Inflammatory macrophage (primary cell): ENCODE measurements around the gene ELMO1.

ENCODE experiments used
- DNase-seq, 2 donors: peaks; one replicate each; pipeline ENCODE4 v3.0.0-alpha.2; 2020 to 2022

Gene ELMO1

GRCh38 chr7:37367010-37367409 lies 81.7 kb downstream of the ELMO1 start:
- DNase-seq = no peak

DNA sequence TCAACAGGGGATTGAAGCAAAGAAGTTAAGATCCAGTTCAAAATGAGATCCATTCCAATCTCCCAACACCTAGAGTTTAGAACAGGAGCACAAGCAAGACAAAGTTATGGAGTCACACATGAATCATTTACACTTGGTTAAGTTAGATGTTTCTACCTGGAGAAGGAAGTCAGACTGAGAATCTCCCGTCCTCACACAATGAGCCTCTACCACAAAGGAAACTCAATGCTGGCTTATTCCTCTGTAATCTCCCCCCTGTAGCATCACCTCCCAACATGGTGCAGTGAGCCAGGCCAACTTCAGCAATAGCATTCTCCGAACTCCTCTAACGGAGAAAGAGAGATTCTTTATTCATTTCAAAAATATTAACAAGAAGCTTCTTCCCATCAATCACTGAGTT lies 82.2 kb downstream of the ELMO1 start:
- DNase-seq = no peak

GRCh38 chr7:37365405-37365804 lies 83.3 kb downstream of the ELMO1 start:
- no peak for DNase-seq

GRCh38 chr7:37364856-37365255 lies 83.8 kb downstream of the ELMO1 start:
- no peak for DNase-seq

DNA sequence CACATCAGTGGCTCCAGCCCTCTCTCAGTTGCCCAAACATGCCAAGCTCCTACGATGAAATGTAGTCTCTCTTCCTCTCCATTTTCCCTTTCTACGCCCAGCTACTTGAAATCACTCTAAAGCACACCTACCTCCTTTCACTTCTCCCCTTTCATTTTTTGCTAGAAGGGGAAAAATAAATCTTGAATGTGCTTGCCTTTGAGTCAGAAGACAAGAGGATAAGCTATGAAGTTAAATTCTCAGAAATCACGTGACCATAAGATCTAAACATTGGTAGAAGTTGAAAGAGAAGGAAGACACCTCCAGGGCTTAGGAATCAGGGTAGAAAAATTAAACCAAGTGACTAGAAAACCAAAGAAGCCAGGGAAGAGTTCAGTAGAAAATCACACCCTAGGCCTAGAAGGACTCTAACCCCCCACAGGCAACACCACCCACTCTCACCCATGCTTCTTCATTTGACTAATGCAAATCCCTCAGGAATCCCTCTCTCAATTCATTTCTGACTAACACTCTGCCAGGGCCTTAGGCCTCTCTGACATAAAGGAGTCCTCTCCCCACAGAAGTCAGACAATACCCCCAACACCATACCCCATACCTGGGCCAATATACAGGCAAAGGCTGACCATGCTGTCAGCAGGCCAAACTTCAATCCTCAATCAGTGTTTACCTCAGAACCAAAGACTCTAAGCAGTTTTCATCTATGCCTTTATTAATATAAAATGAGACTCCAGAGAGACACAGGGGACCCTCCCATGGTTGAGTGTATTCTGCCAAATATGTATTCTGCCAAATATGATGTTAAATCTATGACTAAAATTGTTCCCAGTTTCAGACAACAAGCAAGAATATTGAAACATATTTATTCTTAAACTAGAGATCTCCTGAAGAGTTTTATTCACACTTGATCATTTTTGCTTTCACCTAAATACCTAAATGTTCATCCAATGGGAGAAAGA lies 84.8 kb downstream of the ELMO1 start:
- DNase-seq = no peak

DNA sequence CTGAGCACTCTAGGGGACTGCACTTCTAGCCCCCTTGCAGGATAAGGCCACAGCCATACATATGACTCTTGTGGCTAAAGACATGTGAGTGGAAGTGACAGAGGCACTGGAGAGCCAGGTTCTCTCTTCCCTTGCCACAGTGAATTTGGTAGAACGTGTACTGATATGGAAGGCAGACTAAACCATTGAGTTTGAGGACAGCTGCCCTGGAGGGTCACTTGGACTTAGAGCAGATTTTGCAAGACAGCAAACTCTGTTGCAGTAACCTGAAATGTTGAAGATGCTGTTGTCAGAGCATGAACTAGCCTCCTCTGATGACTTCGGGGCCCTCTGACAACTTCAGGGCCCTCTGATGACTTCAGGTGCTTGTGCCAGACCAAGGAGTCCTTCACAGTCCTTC lies 85.9 kb downstream of the ELMO1 start:
- DNase-seq = no peak

DNA sequence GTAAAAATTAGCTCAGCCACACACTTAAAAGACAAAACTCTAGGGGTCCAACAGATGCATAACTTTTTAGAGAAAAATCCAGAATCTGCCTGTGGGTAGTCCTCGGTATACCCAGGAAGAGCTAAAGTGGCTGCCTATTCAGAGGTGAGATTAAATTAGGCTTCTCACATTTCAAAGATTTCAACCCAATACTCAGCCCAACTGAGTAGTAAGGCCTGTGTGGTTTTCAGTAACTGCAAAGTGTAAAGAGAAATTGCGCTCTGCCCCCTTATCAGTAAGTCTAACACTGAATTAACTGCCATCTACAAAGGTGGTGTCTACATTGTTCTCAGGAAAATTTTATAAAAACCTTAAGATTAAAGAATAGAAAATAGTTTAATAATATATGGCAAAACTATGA lies 88.2 kb downstream of the ELMO1 start:
- DNase-seq = no peak

DNA sequence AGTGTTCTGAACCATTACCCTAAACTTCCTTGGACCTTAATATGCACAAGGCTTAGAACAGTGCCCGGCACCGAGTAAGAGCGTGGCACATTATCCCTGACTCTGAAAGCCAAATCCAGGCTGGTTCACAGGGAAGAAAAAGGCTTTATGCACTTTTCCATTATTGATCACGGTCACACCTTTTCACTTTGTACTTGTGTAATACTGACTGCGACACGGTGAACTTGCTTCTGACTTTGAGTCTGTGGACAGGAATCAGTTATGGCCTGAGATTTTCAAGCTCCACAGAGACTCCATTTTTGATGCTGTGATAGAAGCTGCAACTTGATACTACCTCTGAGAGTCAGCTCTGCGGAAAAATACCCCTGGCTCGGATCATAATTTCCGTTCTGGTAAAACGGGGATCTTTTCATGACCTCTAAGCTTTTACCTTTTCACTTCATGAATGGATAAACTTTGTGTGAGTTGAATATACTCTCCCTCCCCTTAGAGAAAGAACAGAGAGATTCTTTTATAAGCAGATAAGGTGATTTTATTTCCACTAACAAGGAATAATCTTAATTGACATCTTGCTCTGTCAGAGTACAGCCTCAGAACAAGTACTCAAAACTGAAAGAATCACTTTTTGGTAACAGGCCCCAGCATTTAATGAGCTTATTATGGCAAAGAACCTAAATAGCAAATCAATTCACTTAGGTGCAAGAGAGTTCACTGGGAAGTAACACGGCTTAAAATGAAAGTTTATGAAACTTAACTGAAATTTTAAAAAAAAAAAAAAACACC lies 88.8 kb downstream of the ELMO1 start:
- no peak for DNase-seq

DNA sequence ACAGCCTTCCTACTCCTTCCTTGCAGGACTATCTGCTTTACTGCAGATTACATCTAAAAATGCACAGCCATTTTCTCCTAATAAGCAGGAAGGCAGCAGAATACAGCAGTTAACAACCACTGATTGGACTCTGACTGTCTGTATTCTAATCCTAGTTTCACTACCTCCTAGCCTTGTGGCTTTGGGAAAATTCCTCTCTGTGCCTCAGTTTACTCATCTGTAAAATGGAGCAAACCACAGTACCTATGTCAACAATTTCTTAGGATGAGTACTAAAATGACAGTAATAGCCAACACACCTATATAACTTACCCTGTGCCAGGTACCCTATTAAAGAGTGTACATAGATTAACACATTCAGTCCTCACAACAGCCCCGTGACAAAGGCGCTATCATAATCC lies 89.5 kb downstream of the ELMO1 start:
- no peak for DNase-seq

DNA sequence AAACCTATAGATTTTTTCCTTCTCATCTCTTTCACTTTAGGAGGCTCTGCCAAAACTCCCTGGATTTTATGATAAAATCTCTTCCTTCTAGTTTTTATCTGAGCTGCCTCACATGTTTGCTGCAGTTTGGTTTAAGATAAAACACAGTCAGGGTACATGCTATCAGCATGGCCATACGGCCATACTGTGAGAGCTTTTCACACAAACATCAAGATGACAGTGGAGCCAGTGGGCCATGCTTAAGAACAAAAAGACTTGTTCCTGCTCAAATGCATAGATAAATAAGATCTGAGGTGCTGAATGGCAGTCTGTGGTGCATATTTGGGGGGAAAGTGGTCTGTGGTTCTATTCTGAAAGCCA lies 91.0 kb downstream of the ELMO1 start:
- DNase-seq = no peak

- DNase-seq = no peak
These were observed 91.6 kb downstream of the ELMO1 start for GRCh38 chr7:37356911-37357636.

- DNase-seq = peak; percentile 83 to 86
These were observed 94.0 kb downstream of the ELMO1 start for GRCh38 chr7:37354656-37355131.

DNA sequence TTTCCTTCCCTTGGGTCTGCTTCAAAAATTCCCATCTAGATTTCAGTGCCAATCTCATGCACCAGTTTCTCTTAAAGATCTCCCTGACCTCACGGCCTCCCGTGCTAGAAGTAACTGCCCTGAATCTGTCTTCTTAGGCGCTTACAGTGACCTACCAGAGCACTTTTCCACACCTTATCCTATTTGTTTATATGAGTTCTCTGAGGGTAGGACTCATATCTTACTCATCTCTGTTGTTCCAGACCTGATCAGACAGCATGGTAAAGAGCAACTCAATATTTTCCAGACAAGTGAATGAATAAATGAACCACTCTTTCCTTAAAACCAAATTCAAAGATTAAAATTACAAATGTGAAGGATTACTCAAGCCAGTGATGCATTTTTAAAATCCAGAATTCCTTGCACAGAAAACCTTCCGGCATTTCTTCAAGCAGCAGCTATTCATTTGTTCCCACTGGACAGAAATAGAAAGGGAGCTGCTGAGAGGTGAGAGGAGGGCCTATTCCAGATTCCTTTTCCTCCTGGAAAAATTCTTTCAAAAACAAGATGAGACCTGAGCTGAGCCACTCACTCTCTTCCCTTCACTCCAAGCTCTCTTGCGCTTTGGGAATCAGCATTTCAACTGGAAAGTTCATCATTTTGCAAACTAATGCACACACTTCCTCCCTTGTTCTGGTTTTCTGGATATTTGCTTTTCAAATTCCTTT lies 94.6 kb downstream of the ELMO1 start:
- DNase-seq = no peak

DNA sequence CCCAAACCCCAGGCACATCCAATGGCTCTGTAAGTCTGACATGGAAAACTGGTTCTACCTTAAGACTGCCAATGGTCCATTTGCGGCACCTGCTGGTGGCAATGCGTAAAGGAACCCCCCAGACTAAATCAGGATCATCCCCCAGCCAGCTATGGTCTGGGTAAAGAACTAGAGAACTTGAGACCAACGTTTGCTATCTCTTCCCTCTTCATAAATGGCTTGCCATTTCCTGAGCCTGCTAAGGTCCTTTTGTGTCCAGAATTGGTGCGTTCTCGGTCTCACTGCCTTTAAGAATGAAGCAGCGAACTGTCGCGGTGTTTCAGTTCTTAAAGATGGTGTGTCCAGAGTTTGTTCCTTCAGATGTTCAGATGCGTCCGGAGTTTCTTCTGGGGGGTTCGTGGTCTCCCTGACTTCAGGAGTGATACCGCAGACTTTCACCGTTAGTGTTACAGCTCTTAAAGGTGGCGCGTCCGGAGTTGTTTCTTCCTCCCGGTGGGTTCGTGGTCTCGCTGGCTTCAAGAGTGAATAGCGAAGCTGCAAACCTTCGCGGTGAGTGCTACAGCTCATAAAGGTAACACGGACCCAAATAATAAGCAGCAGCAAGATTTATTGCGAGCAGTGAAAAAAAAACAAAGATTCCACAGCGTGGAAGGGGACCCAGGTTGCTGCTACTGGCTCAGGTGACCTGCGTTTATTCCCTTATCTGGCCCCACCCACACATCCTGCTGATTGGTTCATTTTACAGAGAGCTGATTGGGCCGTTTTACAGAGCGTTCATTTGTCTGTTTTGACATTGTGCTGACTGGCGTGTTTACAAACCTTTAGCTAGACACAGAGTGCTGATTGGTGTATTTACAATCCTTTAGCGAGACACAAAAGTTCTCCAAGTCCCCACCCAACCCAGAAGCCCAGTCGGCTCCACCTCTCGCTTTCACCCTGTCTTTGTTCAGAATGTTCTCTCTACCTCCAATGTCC lies 95.4 kb downstream of the ELMO1 start:
- DNase-seq = peak; percentile 39 to 50

- no peak for DNase-seq
These were observed 96.3 kb downstream of the ELMO1 start for GRCh38 chr7:37352251-37352880.

DNA sequence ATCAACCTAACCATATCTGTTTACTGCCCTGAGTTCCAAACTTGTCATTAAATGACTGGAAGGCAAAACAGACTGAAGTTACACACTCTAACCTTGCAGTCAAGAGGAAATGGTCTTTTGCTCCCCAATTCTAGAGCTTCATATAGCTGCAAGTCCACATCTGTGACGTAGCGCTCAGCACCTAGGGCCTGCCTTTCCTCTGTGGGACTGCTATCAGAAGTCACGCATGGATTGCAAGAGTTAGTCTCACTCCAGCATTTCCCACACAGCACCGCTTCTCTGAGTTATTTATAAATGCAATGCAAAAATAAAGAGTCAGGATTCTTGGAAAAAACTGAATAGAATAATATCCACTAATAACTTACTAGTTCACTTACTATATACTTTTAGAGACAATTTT lies 96.9 kb downstream of the ELMO1 start:
- no peak for DNase-seq

- DNase-seq = peak; percentile 29 to 48
These were observed 98.6 kb downstream of the ELMO1 start for GRCh38 chr7:37349979-37350590.

DNA sequence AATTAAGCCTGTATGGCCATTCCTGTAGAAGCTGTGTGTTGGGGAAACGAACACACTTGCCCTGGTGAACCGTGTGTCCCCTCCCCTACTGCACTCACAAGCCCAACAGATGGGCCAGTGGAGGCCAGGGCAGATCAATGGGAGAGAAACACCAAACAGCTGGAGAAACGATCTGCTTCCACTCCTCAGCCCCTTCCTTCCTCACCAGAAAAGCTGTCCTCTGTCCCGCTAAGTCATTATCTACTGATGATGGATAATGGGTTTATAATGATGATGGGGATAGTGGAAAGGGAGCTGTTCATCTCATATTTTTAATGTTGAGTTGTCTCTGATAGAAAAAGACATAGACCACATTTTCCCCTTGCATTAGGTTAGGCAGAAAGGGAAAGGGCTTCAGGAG lies 99.7 kb downstream of the ELMO1 start:
- DNase-seq = no peak

DNA sequence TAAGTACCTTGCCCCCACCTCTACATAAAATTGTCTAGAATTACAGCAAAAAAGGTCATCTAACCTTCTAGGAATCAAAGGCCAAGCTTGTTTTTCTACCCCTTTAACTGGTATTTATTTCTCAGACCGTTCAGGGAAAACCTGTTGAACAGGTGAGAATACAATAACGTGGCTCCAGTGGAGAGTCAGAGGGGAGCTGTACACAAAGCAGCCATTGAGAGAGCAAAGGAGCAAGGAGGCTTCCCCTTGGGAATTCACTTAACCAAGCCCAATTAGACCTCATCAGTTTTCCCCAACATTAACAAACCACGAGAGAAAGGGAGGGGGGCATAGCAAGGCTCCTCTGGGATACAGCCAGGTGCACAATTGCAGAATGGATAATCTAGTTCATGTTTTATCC lies 101.9 kb downstream of the ELMO1 start:
- DNase-seq = no peak
